NCI-H345 (cell line): ENCODE measurements around the gene C9orf153.
"Not testable (repeated sequence)": the region's sequence is repeated elsewhere in the genome, so short reads cannot be mapped to it uniquely, and the experiment has no call there.

Source experiments
- DNase-seq: peaks from one replicate; lab custom pipeline; 2025; lab: John Stamatoyannopoulos, UW

The C9orf153 gene

DNA sequence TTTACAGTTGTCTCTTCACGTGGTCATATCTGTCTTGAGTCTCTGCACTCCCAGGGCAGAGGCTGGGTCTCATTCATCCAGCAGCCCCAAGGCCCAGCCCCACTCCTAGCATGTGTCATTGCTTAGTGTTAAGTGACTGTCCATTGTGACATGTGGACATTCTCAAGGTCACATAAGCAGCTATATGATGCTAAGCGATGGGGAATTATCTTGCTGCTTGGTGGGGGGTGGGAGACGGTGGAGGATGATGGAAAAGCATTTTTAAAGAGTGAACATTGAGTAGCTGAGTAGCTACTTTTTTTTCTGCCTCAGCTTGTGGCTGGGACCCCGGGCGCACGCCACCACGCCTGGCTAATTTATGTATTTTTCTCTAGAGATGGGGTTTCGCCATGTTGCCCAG is at the start of gene C9orf153:
Gene C9orf153 (minus strand): TSS at position 101 of the 400 bp plus-strand sequence. CDS start 30,054 bp downstream, outside the sequence.
- no peak for DNase-seq

DNA sequence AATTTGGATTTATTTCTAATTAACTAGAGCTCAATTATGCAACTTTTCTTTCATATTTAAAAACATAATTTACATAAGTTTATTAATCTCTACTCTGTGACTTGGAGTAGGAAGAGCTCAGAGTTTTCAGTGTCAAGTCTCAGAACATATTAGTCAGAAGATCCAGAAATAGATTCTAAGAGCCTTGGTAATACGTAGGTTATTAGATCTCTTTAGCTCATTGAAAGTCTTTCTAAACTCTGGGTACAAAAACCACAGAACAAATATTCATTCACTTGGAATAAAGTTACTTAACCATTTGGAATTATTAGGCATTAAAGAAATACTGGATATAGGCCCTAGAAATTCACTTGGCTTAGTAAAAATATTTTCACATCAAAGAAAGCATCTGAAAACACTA is 49.2 kb upstream of the C9orf153 start:
- no peak for DNase-seq

DNA sequence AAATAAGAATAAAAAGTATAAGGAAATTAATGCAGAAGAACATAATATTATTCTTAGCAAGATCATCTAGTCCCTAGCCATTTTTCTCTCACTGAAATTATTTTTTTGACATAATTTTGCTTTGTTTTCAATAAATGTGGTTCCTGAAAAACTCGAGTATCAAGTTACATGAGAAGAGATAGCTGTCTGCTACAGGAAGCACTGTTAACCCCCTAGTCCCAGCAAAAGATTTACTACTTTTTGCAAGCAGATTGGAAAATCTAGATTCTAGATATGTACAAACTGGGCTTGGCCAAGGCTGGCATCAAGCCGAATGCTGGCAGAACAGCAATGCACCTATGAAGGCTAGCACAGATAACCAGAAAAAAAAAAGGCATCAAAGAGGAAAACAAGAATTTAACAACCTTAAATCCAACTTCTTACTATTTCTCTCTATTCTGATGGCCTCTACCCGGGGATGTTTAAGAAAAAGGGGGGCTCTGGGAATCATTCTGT is 44.8 kb upstream of the C9orf153 start:
- DNase-seq = no peak

DNA sequence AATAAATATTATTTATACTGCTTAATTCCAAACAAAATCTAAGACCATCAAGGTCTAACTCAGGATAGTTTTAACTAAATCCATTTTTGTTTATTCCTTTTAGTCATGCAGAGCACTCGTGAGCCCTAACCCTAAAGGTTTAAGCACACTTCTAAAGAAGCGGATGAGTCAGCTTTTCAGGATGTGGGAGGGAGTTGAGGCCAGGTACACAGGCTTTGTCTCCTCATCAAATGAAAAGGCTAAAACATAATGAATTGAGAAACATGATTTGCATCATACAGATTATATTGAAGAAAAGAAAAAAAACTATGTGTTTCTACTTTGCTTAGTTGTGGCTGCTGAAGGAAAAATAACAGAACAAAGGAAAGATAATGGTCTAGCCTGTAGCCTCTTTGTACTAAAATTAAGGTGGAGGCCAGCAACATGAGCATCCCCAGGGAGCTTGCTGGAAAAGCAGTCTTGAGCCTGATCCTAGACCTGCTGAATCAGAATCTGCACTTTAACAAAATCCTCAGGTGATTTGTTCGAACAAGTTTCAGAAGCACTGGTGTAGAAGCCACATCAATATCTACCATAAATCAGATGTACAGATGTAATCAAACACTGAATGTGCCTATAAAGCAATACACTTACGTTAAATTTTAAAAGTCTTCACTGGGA is 44.0 kb upstream of the C9orf153 start:
- DNase-seq = no peak

DNA sequence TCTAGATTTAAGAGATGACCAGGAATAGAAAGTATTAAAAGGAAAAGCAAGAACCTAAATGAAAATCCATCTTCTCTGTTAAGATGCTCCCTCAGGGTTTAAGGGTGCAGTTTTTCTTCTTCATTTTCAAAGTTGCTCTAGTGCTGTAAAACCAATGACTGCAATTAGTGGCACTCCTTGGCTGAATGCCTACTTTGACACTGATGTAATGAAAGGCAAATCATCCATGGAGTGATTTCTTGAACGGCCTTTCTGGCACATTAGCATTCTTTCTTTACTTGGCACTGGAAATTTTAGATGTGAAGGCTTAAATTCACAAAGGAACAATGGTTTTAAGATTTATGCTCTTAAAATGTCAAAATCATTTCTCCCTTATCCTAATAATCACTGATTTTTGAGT is 42.2 kb upstream of the C9orf153 start:
- DNase-seq = no peak

DNA sequence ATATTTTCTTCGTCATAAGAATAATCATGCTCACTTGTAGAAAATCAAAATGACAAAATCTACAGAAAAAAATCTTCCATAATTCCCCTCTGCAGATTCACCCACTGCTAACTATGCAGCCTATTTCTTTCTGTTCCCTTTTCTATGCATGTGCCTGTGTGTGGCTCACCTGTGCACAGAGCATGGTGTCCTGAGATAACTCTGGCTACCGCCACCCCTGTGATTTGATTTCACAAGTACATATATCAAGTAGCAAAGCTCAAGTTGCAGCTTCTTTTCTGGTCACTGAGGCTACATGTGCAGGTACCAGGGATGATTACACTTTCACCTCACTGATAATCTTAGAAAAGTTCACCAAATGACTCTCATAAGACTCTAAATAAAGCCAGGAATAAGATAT is 41.2 kb upstream of the C9orf153 start:
- no peak for DNase-seq

DNA sequence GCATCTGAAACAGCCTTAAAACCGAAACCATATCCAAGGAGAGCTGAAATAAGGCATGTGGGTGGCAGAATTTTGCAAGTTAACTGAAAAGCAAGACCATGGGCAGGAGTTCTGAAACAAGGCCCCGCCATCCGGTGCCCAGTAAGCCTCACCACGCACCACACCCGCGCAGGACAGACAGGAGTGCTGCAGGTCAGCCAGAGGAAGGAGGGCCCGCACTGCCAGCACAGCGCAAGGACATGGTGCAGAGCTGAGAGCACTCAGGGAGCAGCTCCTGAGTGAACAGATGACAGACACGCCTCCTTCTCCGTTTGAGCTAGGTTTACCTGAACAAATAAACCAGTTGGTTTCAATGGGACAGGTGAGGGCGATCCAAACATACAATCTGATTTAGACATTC is 39.4 kb upstream of the C9orf153 start:
- DNase-seq = no peak

DNA sequence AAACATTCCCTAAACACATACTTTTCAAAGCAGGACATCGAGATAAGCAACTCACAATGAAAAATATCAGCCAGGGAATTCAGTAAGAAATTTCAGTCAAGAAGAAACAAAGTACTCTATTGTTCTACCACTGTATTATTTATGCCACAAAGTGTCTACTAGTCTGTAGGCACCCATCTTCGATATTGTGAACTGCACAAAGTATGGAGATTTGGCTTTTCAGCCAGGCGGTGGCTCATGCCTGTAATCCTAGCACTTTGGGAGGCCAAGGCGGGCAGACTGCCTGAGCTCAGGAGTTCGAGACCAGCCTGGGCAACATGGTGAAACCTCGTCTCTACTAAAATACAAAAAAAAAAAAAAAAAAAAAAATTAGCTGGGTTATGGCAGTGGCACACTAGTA is 30.9 kb upstream of the C9orf153 start:
- DNase-seq = not testable (repeated sequence)

DNA sequence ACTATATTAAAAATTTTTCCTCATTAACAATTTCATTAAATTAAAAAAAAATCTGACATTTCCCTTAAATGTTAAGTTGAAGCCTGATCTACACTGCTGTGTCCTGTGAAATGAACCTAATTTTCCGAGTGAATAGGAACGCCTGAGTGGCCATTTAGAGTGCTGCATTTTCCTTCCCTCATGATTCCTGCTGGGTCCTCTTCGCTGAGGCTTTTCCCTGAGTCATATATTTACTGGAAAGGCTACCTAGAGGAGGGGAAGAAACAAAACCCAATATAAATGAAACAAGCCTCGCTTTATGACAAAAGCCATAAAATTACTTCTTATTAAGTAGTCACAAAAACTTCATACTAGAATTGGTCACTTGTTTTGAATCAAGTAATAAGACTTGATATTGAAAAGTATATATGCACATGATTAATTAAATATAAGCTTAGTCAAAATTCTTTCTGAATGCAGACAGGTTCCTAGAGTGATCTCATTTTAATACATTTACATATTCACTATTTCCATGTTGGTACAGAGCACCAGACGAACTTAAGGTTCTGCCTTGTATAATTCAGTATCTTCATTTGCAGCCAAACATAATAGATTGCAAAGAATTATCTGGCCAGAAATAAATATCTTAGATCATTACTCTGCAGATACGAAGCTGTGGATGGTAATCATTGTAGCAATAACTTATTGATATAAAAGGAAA is 29.2 kb upstream of the C9orf153 start:
- no peak for DNase-seq

DNA sequence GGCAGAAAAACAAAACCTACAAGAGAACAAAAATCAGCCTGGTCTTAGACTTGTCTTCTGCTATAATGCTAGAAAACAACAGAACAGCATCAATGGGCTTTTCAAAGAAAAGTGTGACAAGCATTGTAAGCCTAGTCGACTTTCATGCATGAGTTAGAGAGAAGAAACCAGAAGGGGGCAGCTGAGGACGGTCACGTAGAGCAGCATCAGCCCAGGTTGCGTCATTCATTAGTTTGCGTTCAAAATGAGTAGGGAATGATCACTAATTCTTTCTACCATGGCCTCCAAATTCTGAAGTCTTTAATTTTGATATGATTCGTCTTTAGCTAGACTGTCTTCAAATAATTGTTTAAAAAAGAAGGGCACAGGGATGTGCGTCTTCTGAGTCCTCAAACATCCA is 27.6 kb upstream of the C9orf153 start:
- peak; percentile 62 for DNase-seq

DNA sequence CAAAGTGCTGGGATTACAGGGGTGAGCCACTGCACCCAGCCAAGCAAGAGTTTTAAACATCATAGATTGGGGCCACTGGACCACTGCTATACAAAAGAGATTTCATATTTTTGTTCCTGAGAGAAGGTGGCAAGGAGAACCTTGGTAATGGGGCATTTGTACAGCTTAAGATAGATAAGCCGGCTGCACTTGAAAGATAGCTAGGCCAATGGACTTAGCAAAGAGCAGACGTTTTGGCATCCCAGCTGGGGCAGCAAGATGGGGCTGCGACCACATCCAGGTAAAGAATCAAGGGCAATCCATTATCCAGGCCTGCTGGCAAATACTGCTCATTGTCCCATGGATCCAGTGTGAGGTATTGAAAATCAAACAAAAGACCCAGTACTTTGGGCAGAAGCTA is 26.8 kb upstream of the C9orf153 start:
- no peak for DNase-seq

DNA sequence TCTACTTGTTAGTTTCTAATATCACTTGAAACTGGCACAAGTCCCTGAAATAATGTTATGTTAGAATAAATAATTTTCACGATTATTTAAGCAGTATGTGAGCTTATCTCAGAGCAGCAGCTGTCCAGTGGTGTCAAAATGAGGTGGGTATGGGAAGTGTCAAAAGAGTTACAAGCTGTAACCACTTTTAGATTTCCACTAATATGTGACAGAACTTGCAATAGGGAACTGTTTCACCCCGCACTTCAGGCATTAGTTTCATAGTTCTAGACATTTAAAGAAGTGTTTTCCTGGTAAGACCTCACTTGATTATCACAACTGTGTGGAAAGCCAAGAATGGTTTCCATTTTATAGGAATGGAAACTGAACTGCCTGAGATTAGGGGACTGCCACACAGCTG is 25.8 kb upstream of the C9orf153 start:
- DNase-seq = no peak

DNA sequence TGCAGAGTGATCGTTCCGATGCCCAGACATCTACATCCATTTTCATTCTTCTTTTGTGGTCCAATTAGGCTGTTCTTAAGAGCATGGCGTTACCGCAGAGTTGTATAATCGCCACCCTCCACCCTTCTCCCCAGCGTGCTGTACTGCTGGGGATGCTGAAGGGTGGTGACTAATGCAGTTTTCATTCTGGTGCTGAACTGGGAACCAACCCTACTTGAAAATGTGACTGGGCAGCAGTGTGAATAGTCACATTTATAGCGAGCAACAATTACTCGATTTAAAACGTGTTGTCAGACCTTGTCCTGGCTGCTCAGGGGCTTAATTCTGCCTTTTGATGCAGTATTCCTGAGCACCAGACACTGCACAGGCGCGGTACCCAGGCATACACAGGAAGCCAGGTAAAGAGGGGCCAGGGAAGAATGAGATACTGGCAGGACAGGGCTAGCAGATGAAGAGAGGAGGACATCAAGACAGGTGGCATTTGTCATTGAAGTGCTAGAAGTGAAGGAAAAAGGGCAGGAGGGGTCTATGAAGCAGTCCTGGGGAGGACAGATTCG is 23.6 kb upstream of the C9orf153 start:
- no peak for DNase-seq

DNA sequence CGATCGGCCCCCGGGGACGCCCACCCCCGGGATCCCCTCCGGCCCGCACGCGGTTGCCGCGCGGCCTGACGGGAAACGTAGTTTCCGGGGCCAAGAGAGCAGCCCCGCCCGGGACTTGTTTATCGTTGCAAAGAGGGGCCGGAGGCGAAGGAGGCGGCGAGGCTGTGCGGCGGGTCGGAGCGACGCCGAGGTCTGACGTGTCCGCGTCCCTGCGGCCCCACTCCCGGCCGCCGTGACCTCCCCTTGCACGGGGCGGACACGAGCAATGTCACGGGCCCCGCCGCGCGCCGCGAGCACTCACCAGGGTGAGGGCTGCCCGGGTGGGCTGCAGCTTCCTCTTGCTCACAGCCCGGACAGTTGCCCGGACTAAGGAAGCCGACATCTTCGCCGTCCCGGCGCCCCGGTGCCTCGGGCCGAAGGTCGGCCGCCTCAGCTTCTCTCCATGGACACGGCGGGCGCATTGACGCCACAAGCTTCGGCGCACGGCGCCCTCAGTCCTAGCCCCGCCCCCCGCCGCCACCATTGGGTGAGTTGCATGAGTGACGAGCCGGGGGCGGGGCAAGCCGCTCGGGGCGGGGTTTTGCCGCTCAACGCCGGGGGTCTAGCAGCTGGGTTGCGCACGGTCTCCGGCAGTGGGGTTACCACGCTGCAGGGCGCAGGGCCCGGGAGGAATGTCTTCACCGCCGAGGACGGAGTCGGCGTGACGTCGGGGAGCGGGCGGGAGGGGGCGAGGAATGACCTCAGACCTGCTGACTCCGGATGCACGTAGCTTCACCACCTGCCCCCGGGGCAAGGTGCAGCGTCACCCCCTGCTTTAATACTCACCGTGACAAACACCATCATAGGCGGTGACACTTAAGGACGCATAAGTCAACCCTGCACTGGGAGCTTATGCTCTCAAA is 22.9 kb upstream of the C9orf153 start, which contains the start of gene ISCA1:
Gene ISCA1 (minus strand): TSS at position 462 of the 902 bp plus-strand sequence. CDS start 80 bp downstream, at position 382.
- DNase-seq = peak; percentile 93

DNA sequence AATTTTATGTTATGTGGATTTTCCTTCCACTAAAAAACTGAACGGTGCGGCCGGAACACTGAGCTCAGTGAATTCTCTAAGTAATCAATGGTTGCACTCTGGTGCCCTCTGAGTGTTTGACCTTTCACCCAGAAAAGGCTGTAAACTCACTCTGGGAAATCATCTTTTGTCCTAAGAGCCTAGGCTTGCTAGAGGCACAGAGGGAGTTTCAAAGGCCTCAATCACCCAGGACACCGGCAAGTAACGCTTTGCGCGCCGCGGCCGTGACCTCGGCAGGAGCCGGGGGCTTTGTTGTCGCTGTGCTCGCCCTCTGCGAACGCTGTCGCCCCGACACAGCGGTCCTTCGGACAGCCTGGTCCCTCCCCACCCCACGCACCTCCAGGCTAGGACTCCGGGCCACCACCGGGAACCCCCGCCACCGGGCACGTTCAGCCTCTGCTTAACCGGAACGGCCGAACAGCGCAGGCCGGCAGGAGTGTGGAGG is 22.2 kb upstream of the C9orf153 start:
- DNase-seq = peak; percentile 19

DNA sequence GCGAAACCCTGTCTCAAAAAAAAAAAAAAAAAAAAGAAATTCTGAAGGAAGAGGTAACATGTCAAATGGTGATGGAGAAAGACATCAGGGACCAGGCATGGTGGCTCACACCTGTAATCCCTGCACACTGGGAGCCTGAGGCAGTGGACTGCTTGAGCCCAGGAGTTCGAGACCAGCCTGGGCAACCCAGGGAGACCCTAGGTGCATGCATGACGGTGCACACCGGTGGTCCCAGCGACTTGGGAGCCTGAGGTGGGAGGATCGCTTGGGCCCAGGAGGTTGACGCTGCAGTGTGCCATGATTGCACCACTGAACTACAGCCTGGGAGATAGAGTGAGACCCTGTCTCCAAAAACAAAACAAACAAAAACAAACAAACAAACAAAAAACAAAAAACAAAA is 21.1 kb upstream of the C9orf153 start:
- no peak for DNase-seq

DNA sequence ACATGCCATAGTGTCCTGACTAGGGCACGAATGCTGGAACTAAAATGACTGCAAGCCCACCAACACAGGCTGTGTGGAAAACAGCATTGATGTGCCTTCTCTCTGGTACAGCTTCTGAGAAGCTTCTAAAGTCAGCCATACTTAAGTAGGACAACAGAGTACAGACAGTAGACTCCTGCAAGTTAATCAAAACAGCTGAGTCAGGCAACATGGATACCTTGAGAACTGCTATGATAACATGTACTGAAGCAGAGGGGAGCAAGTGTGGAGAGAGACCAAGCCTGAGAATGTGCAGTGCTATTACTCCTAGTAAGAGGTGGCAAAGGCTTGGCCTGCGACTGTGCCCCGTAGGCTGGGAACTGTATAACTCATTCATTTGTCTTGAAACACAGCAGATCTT is 20.4 kb upstream of the C9orf153 start:
- DNase-seq = no peak

DNA sequence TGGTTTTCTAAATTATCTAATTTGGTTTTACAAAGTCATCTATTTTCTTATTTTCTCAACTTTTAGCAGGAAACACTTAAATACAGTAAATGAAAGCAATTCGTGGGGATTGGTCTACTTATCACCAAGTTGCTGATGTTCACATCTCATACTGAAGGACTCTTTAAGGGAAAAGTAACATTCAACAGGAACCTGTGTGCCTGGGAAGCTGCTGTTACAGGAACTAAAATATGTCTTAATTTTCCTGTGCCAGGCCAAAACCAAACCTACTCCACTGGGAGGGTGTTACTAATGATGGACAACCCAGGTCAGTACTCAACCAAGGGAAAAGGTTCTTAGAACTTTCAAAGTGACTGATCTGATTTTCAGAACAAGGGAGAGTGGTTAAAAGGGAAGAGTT is 17.6 kb upstream of the C9orf153 start:
- DNase-seq = no peak

DNA sequence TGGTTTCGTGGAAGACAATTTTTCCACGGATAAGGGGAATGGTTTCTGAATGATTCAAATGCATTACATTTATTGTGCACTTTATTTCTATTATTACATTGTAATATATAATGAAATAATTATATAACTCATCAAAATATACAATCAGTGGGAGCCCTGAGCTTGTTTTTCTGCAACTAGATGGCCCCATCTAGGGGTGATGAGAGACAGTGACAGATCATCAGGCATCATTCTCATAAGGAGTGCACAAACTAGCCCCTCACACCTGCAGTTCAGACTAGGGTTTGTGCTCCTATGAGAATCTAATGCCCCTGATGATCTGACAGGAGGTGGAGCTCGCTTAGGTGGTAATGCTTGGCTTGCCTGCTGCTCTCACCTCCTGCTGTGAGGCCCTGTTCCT is 16.5 kb upstream of the C9orf153 start:
- DNase-seq = no peak

DNA sequence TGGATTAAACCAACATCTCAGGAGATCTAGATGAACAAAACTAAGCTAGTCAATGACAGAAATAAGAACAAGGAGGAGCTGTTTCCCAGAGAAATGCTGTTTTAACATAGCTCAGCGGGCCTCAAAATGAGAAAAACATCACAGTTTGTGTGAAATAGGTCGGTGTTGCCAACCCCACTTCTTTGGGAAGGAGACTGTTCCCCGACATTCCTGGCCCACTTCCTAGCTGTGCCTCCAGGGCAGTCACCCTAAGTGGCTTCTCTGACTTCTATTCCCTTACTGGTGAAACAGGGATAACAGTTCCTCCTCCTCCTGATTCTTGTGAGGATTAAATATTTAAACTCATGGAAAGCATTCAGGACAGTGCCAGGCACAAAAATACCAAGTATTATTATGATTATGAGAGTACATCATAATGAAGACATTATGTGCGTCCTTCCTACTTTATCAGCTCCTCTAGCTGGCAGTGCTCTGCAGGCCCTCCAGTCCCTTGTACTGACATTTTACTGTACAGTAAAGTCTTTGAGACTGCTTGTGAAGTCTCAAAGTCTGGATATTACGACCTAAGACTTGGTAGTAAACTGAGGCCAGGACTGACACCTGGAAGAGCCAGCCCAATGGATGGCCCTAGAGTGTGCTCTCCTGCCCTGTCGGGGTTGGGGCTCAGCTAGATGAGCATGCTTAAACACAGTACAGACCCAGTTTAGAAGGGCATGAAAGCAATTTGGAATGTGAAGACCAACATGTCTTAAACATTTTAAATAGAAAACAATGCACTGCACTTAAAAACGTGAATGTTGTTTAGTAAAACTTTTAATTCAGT is 15.6 kb upstream of the C9orf153 start:
- DNase-seq = no peak

DNA sequence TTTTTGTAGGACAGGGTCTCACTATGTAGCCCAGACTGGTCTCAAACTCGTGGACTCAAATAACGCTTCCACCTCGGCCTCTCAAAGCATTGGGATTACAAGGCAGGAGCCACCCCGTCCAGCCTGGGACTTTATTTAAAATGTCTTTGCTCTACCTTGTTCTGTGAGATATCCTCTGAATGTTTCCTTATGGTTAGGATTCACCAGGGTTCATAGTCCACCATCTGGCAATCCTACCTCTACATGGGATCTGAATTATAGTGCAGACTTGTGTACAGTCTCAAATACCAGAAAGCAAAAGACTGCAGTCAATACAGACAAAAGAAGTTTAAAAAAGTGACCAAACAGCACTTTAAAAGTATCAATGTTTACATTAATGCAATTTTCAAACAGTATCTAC is 12.8 kb upstream of the C9orf153 start:
- no peak for DNase-seq
